Activated T-cell treated with anti-CD3 and anti-CD28 coated beads for 48 hours (primary cell): ENCODE results near the gene MAPK4.
"Not testable (repeated sequence)": the region's sequence is repeated elsewhere in the genome, so short reads cannot be mapped to it uniquely, and the experiment has no call there.

Experiments used
- DNase-seq: peaks from one replicate; pipeline ENCODE4 v3.0.0-alpha.2; 2020; ENCODE audit warnings: low read depth

MAPK4 gene

DNA sequence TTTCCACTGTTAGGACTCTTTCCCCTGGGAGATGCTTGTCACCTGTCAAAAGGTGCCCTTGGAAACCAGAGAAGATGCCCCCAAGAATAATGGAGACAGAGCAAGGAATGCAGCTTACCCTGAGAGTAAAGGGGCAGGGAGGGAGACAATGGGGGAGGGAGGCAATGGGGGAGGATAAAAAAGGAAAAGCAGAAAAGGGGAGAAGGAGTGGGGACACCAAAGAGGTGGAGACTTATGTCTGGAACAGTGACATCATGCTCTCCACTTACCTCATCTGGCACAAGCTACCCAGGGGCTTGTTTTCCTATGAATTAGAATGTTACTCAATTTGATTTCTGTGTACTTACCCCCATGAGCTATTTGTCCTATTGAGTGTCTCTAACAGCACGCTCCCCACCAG is 192.1 kb downstream of the MAPK4 start:
- no peak for DNase-seq

DNA sequence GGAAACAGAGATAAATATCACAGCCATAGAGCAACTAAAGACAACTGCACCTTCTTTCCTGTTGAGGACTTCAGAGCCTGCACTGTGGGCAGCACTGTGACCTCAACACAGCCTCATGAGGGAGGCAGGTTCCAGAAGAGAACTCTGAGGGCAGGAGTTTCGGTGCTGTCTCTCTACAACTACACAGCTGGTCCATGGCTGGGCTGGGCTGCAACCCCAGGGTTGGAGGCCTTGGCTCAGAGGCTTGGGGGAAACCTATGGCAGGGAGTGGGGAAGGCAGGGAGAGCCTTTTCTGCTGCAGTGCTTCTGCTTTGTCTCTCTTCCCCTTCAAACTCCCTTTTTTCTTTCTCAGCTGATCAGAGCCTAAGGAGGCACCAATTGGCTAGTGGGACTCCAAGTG is 193.4 kb downstream of the MAPK4 start:
- DNase-seq, result no peak

DNA sequence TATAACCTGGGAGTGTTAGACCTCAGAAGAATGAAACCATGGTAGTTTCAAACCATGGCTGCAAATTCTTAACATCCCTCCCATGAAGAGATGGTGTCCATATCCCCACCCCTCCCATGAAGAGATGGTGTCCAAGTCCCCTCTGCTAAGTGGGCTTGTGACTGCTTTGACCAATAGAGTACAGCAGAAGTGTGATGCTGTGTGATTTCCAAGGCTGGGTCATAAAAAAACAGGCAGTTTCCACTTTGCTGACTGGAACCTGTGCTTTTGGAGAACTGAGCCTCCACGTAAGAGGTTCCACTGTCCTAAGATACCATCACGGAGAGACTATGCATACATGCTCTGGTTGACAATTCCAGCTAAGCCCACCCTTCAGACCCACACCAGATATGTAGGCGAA is 194.4 kb downstream of the MAPK4 start:
- no peak for DNase-seq

DNA sequence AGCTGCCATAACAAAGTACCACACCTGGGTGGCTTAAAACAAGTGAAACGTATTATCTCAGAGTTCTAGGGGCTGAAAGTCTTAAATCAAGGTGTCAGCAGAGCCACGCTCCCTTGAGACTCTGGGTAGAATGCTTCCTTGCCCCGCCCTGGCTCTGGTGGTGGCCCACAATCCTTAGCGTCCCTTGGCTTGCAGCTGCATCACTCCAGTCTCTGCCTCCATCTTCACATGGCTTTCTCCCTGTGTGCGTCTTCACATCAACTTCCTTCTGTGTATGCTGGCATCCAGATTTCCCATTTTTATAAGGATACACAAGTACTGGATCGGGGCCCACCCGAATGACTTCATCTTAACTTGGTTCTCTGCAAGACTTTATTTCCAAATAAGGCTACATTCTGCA is 197.5 kb downstream of the MAPK4 start:
- no peak for DNase-seq

DNA sequence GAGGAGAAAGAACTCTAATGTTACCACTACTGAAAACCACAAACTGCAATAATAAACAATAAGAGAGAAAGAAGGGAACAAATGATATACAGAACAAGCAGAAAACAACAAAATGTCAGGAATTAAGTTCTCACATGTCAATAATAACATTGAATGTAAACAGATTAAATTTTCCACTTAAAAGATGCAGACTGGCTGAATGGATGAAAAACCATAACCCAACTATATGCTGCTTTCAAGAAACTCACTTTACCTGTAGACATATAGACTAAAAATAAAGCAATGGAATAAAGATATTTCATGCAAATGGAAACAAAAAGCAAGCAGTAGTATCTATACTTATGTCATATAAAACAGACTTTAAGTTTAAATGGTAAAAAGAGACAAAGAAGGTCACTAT is 209.6 kb downstream of the MAPK4 start:
- DNase-seq, result no peak

DNA sequence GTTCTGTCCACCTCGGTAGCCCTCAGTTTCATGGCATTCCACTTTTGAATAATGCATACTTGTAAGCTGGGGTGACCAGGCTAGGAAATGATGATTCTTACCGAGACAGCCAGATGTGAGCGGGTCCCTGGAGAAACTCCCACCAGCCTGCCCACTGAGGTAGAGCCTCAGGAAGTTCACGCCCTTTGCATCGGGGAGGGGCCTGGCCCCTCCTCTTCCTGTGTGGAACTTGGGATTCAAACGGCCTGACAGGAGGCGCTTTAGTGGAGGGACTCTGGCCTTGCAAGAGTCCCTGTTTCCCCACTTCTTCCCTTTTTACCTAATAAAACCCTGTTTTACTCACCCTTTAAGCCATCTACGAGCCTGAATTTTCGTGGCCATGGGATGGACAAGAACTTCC is 215.3 kb downstream of the MAPK4 start:
- DNase-seq, result no peak

DNA sequence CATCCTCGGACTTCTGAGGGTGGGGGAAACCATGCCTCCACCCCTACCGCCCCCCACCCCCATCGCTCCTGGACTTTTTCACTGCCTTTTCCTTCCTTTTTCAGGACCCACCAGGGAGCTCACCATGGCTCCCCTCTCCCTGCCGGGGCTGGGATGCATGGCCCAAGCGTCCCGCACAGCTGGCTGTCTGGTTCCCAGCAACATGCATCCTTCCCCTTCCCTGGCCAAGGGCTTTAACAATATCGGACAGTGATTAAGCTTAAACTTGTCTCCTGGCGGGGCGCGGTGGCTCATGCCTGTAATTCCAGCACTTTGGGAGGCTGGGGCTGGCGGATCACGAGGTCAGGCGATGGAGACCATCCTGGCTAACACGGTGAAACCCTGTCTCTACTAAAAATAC is 215.8 kb downstream of the MAPK4 start:
- DNase-seq, result no peak

DNA sequence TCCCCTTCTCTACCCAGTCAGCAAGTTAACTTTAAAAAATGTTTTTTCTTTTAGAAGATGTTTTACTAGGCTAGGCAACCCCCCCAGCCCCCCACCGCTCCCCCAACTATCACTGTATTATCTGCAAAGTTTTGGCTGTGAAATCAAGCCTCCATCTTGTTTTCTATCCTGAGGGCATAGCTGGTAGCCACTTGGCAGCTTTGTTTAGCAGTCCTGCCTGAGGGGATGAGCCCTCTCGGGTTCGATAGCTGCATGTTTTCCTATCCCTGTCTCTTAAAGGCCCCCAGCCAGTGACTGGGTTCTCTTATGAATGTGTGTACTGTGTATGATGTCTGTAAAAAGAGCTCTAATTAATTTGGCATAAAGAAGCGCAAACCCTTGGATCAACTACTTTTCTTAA is 216.5 kb downstream of the MAPK4 start:
- no peak for DNase-seq

DNA sequence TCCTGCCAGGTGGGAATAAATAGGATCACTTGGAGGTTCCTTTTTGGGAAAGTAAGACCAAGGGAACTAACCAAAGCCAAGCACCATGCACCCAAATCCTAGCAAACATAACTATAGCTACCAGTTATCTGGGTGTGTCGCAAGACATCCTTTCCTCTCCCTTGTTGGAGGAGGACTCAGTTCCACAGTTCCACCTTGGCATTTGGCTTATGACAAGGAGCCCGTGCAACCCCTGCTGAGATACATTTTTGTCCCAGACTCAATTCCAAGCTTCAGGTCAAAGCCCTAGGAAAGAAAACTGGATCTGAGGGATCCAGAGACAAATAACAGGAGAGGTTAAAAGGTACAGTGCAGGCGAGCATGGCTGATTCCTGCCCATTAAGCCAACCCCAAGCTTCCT is 219.1 kb downstream of the MAPK4 start:
- DNase-seq, result not testable (repeated sequence)
